Neural progenitor cell (in vitro differentiated cells): ENCODE results near the gene ADAM23. TPM values are rescaled to one million over a fixed set of nuclear protein-coding genes. Genes with fewer than 3 reads are reported as not detected.

Experiments
- DNase-seq: peaks from one replicate; pipeline ENCODE4 v3.0.0-alpha.2; 2016; ENCODE audit warnings: low spot score
- H2AFZ ChIP-seq: fragments of 200-600 bp; sonication (generic); replicated peaks from 2 replicates; pipeline ENCODE4 v1.6.1; 2016; ENCODE audit warnings: antibody characterized with exemption
- H3F3A ChIP-seq: fragments of 200-600 bp; sonication (generic); 2 replicates; pipeline ENCODE4 v1.6.1; 2016; ENCODE audit warnings: antibody characterized with exemption, low read depth
- H3K27ac ChIP-seq: fragments of 200-600 bp; sonication (generic); 2 replicates; pipeline ENCODE4 v1.5.1; 2016; ENCODE audit warnings: mild to moderate bottlenecking
- H3K27me3 ChIP-seq: fragments of 200-600 bp; sonication (generic); 2 replicates; pipeline ENCODE4 v1.6.1; 2016; ENCODE audit warnings: mild to moderate bottlenecking, moderate library complexity
- H3K36me3 ChIP-seq: fragments of 200-600 bp; sonication (generic); 2 replicates; pipeline ENCODE4 v1.5.1; 2016
- H3K4me1 ChIP-seq: fragments of 200-600 bp; sonication (generic); 2 replicates; pipeline ENCODE4 v1.6.1; 2016; ENCODE audit warnings: mixed run types
- H3K4me2 ChIP-seq: fragments of 200-600 bp; sonication (generic); 2 replicates; pipeline ENCODE4 v1.6.1; 2016
- H3K4me3 ChIP-seq: fragments of 200-600 bp; sonication (generic); 2 replicates; pipeline ENCODE4 v1.5.1; 2016
- H3K79me2 ChIP-seq: fragments of 200-600 bp; sonication (generic); 2 replicates; pipeline ENCODE4 v1.6.1; 2016; ENCODE audit warnings: low read depth
- H3K9ac ChIP-seq: fragments of 200-600 bp; sonication (generic); 2 replicates; pipeline ENCODE4 v1.6.1; 2016
- H3K9me3 ChIP-seq: fragments of 200-600 bp; sonication (generic); 2 replicates; pipeline ENCODE4 v1.5.1; 2016; ENCODE audit warnings: low read depth
- H4K20me1 ChIP-seq: fragments of 200-600 bp; sonication (generic); 2 replicates; pipeline ENCODE4 v1.6.1; 2016; ENCODE audit warnings: low read depth
- H3K27ac Mint-ChIP-seq: 3 replicates; pipeline ENCODE4 v1.8.0; 2021; ENCODE audit warnings: mixed read lengths
- H3K27me3 Mint-ChIP-seq: 2 replicates; pipeline ENCODE4 v1.8.0; 2022; ENCODE audit warnings: low read depth, mild to moderate bottlenecking, inconsistent platforms, moderate library complexity, mixed read lengths; ENCODE audit not compliant: insufficient read depth
- H3K36me3 Mint-ChIP-seq: 3 replicates; pipeline ENCODE4 v1.8.0; 2021; ENCODE audit warnings: mixed read lengths
- H3K4me1 Mint-ChIP-seq: 3 replicates; pipeline ENCODE4 v1.8.0; 2021; ENCODE audit warnings: mixed read lengths
- H3K4me3 Mint-ChIP-seq: 3 replicates; pipeline ENCODE4 v1.8.0; 2021; ENCODE audit warnings: mild to moderate bottlenecking, moderate library complexity, mixed read lengths
- H3K9me3 Mint-ChIP-seq: 3 replicates; pipeline ENCODE4 v1.8.0; 2020; ENCODE audit warnings: mixed read lengths
- EZH2 ChIP-seq: fragments of 200-600 bp; sonication (generic); IDR thresholded peaks from 2 replicates; pipeline ENCODE4 v1.6.1; 2017; ENCODE audit warnings: antibody characterized with exemption, mild to moderate bottlenecking, moderate library complexity
- EZH2phosphoT487 ChIP-seq: fragments of 200-600 bp; sonication (generic); IDR thresholded peaks from 2 replicates; pipeline ENCODE4 v1.6.1; 2017; ENCODE audit warnings: antibody characterized with exemption
- total RNA-seq: library from RNA; depleted of rRNA; stranded (reverse); fragments of >200 nt; gene quantifications from 2 replicates; pipeline ENCODE4 v1.2.3, GENCODE V29; 2015; ENCODE audit warnings: low replicate concordance
- TF ChIP-seq, protein P1 (sequence below): fragments of 200-600 bp; sonication (generic); IDR thresholded peaks from 2 replicates; pipeline ENCODE4 v1.5.1; 2017; ENCODE audit warnings: antibody characterized with exemption, mild to moderate bottlenecking

The ADAM23 gene
- total RNA-seq, 1 donor from 2014 or later = 17.2 TPM

DNA sequence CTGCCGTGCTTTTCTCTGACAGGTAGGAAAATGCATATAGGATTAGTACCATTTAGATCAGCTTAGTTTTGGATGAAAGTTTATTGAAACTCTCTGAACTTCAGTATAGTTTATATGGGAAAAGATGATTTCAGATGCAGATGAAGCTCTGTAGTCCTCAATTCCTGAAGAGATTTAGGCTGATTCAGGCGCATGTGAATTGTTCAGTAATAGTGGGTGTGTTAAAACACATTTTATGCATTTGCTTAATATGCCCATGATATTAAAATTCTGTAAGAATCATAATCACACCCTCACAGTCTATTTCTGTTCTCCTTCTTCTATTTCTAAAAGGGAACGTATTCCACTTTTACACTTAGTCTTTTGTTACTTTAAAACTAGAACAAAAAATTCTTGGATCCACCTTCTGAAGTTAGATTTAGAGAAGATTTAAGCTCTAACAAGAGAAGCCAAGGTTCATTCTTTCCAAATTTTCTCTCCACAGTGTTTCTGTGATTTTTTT lies 154.4 kb downstream of the ADAM23 start:
- H3K36me3 ChIP-seq = no peaks in the 10 kb centered on the region
- Mint-ChIP-seq H3K27me3 (no peaks in the 10 kb centered on the region), H3K4me3 (no peak overlapping the region), H3K4me1 (no peaks in the 10 kb centered on the region), H3K36me3 (peaks cover 9% of the 10 kb centered on the region), H3K9me3 (no peaks in the 10 kb centered on the region), H3K27ac (no peak overlapping the region)
- no peak for TF ChIP-seq EZH2
- TF ChIP-seq, protein P1, sequence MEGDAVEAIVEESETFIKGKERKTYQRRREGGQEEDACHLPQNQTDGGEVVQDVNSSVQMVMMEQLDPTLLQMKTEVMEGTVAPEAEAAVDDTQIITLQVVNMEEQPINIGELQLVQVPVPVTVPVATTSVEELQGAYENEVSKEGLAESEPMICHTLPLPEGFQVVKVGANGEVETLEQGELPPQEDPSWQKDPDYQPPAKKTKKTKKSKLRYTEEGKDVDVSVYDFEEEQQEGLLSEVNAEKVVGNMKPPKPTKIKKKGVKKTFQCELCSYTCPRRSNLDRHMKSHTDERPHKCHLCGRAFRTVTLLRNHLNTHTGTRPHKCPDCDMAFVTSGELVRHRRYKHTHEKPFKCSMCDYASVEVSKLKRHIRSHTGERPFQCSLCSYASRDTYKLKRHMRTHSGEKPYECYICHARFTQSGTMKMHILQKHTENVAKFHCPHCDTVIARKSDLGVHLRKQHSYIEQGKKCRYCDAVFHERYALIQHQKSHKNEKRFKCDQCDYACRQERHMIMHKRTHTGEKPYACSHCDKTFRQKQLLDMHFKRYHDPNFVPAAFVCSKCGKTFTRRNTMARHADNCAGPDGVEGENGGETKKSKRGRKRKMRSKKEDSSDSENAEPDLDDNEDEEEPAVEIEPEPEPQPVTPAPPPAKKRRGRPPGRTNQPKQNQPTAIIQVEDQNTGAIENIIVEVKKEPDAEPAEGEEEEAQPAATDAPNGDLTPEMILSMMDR = no peak
- no peak for TF ChIP-seq EZH2phosphoT487
- no peak overlapping the region for H3K4me2 ChIP-seq
- no peak overlapping the region for H3K4me3 ChIP-seq
- no peak overlapping the region for H3K27ac ChIP-seq
- no peaks in the 10 kb centered on the region for H3K79me2 ChIP-seq
- no peaks in the 10 kb centered on the region for H3F3A ChIP-seq
- no peak for DNase-seq
- no peak overlapping the region for H2AFZ ChIP-seq
- H3K4me1 ChIP-seq = no peaks in the 10 kb centered on the region
- no peaks in the 10 kb centered on the region for H3K27me3 ChIP-seq
- H3K9ac ChIP-seq = no peak overlapping the region
- no peaks in the 10 kb centered on the region for H3K9me3 ChIP-seq
- no peaks in the 10 kb centered on the region for H4K20me1 ChIP-seq

DNA sequence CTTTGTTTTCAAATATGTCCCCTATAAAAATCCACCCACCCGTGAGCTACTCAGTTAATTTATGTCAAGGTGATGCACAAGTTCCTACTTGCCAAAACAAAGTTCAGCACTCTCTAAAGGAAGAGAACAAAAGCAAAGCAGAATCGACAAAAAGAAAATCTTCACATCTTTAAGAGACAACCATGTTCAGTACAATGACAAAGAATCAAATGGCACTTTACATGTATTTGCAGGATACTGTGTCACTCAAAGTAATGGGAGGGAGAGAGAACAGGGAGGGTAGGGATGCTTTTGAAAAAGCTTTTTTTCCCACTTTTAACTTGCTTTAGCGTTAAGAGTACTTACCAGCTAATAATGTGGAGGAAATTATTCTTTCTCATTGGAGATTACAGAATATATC lies 159.9 kb downstream of the ADAM23 start:
- Mint-ChIP-seq H3K9me3 (no peaks in the 10 kb centered on the region), H3K4me3 (no peak overlapping the region), H3K36me3 (no peaks in the 10 kb centered on the region), H3K4me1 (no peaks in the 10 kb centered on the region), H3K27ac (no peak overlapping the region), H3K27me3 (no peaks in the 10 kb centered on the region)
- Histone ChIP-seq H3K27ac (no peak overlapping the region), H3K4me3 (no peak overlapping the region), H3K9me3 (no peaks in the 10 kb centered on the region), H3K79me2 (no peaks in the 10 kb centered on the region), H3K4me2 (no peak overlapping the region), H3K4me1 (no peaks in the 10 kb centered on the region), H2AFZ (no peak overlapping the region), H4K20me1 (no peaks in the 10 kb centered on the region), H3F3A (no peaks in the 10 kb centered on the region), H3K9ac (no peak overlapping the region), H3K27me3 (no peaks in the 10 kb centered on the region), H3K36me3 (no peaks in the 10 kb centered on the region)
- no peak for TF ChIP-seq EZH2phosphoT487
- TF ChIP-seq, protein P1 = no peak
- no peak for DNase-seq

DNA sequence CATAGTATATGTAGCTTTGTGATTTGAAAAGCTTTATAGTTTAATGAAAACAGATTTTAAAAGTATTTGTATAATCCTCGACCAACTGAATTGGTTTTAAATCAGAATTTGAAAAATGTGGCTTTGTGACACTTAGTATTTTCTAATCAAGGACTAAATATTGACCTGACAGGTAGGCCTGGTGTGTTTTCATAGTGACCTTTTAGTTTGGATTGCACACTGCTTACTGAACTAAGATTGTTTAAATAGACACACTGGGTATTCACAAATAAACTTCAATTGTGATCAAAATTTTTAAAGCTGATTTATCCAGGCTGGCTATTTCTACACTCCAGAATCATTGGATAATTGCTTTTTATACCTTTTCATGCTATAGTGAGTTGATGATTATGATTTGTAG lies 167.1 kb downstream of the ADAM23 start:
- Histone ChIP-seq H3K4me1 (peaks cover 14% of the 10 kb centered on the region), H3K4me2 (no peak overlapping the region), H3K27ac (no peak overlapping the region), H3K27me3 (no peaks in the 10 kb centered on the region), H3F3A (peaks cover 19% of the 10 kb centered on the region), H3K36me3 (no peaks in the 10 kb centered on the region), H3K9ac (no peak overlapping the region), H3K79me2 (no peaks in the 10 kb centered on the region), H2AFZ (no peak overlapping the region), H4K20me1 (no peaks in the 10 kb centered on the region), H3K9me3 (no peaks in the 10 kb centered on the region), H3K4me3 (no peak overlapping the region)
- H3K36me3 Mint-ChIP-seq = peaks cover 5% of the 10 kb centered on the region
- no peaks in the 10 kb centered on the region for H3K27me3 Mint-ChIP-seq
- H3K27ac Mint-ChIP-seq = no peak overlapping the region
- H3K4me1 Mint-ChIP-seq = peaks cover 8% of the 10 kb centered on the region
- H3K4me3 Mint-ChIP-seq = no peak overlapping the region
- DNase-seq = no peak
- H3K9me3 Mint-ChIP-seq = no peaks in the 10 kb centered on the region
- TF ChIP-seq EZH2phosphoT487 = no peak
- no peak for TF ChIP-seq EZH2
- TF ChIP-seq, protein P1 = no peak
